ENCODE results near the gene GPR78. TPM values are rescaled to one million over a fixed set of nuclear protein-coding genes. Genes with fewer than 3 reads are reported as not detected.

Gene GPR78
- total RNA-seq, 1 experiment from 2014 or later = not detected

GRCh38 chr4:8591626-8592365 is 11.6 kb downstream of the GPR78 start:
- Histone ChIP-seq H3K4me3 (ENCODE audit: low read depth in 2 of 2, low read length in 2 of 2) (no peak overlapping the region), H3K27ac (ENCODE audit: low read length) (no peak overlapping the region), H3K9me3 (ENCODE audit: control insufficient read depth, insufficient read depth, low read depth, low read length) (no peaks in the 10 kb centered on the region), H3K36me3 (ENCODE audit: control insufficient read depth, insufficient read depth, low read length) (no peaks in the 10 kb centered on the region), H3K27me3 (ENCODE audit: control insufficient read depth, insufficient read depth, low read length) (no peaks in the 10 kb centered on the region), H3K4me1 (ENCODE audit: control insufficient read depth, insufficient read depth, low read length) (no peaks in the 10 kb centered on the region)
- ATAC-seq (peak; percentile 33; the same call in 1 of the 2 replicates), DNase-seq (ENCODE audit: low read depth, low spot score) (no peak)
- ChIA-PET POLR2A (no interaction called here), CTCF (interaction anchor here (0.8 kb wide), 1 partner anchor 123 kb away, joined by 3 read pairs; no protein-coding TSS in a partner anchor)
- in situ Hi-C loops (cut with HindIII; ENCODE audit: low pct_unique_long_range_greater_than_20kb, low sequenced_read_pairs) (no loop called here), intact Hi-C loops (cut with micrococcal nuclease; ENCODE audit: unreplicated experiment) (no loop called here)
- BruUV-seq (replicated peaks) = no TSS peak
- TF ChIP-seq TCF7L2 (IDR thresholded peaks at IDR 0.05; ENCODE audit: low read depth, low read length) = no peak

DNA sequence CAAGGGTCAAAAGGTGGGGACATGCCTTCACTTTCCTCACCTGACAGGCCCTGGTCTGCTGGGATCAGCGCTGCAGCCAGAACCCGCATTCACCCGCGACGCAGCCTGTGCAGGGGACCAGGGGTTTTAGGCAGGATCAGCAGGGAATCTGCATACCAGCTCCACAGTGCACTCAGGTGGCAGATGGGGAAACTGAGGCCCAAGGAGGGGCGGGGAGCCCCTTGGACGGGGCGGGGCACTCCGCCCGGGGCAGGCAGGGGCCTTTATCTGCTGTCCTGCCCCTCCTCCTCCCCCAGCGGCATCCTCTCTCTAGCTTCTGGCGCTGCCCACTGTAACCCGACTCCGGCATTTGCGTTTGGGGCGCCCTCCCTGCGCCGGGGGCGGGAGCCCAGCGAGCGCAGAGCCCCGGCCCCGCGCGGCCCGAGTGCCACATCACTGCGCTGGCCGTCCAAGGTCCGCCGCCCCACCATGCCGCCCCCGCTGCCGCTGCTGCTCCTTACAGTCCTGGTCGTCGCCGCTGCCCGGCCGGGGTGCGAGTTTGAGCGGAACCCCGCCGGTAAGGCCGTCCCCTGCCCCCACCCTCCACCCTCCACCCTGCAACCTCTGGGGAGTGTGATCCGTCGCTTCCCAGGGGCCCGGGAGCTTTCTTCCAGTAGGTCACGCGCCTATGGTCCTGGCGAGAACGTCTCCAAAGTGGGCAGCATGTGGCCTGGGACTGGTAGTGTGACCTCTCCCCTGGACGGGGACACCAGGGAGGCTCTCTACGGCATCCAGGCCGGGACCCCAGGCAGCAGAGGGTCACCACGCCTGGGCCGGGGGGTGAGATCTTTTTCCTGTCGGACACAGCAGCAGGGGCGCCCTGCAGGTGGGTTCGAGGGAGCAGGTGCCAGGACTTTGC is 12.4 kb downstream of the GPR78 start, which contains the start of gene CPZ:
CPZ (plus strand) TSS at position 400 of the 898 bp plus-strand sequence; CDS start at position 469, 69 bp downstream.
- in situ Hi-C loops (cut with HindIII; ENCODE audit: low pct_unique_long_range_greater_than_20kb, low sequenced_read_pairs) = no loop called here

More for the DNA sequence above, 12.4 kb downstream of the GPR78 start, which contains the start of gene CPZ:
- intact Hi-C loops (cut with micrococcal nuclease; ENCODE audit: unreplicated experiment) = no loop called here
- no peaks in the 10 kb centered on the region for H3K27me3 ChIP-seq (ENCODE audit: control insufficient read depth, insufficient read depth, low read length)
- no peaks in the 10 kb centered on the region for H3K9me3 ChIP-seq (ENCODE audit: control insufficient read depth, insufficient read depth, low read depth, low read length)
- no peak within 1 kb of the TSS for H3K4me3 ChIP-seq (ENCODE audit: low read depth in 2 of 2, low read length in 2 of 2)
- H3K4me1 ChIP-seq (ENCODE audit: control insufficient read depth, insufficient read depth, low read length) = no peaks in the 10 kb centered on the region
- BruUV-seq (replicated peaks) = no TSS peak
- ATAC-seq (no peak), DNase-seq (ENCODE audit: low read depth, low spot score) (no peak)
- no peaks in the 10 kb centered on the region for H3K36me3 ChIP-seq (ENCODE audit: control insufficient read depth, insufficient read depth, low read length)
- ChIA-PET CTCF (interaction anchor here (0.8 kb wide), 1 partner anchor 124 kb away, joined by 3 read pairs; no protein-coding TSS in a partner anchor), POLR2A (no interaction called here)
- TF ChIP-seq SIN3A (IDR thresholded peaks at IDR 0.05; ENCODE audit: borderline replicate concordance, insufficient read depth, low read depth, low read length) (no peak), REST (IDR thresholded peaks at IDR 0.05; ENCODE audit: insufficient read depth in 1 of 2, low read depth in 2 of 2, low read length in 1 of 2) (no peak), TCF7L2 (IDR thresholded peaks at IDR 0.05; ENCODE audit: low read depth, low read length) (no peak), POLR2AphosphoS5 (IDR thresholded peaks at IDR 0.05; ENCODE audit: low read depth, low read length) (no peak), CTCF (IDR thresholded peaks at IDR 0.05) (no peak)
- no peak within 1 kb of the TSS for H3K27ac ChIP-seq (ENCODE audit: low read length)
